ENCODE results near the gene FAM171A1.

GRCh38 chr10:15244635-15245197, 126.4 kb downstream of the FAM171A1 start:
- TF ChIP-seq POLR2A (IDR thresholded peaks at IDR 0.05; ENCODE audit: low read depth, low read length) (no peak), POLR2AphosphoS5 (IDR thresholded peaks at IDR 0.05; ENCODE audit: low read depth, low read length) (no peak), TAF1 (IDR thresholded peaks at IDR 0.05; ENCODE audit: low read depth, low read length) (no peak), SPI1 (IDR thresholded peaks at IDR 0.05; ENCODE audit: low read depth, low read length) (no peak)

Data from GM12891 (cell line).